Effector CD8-positive, alpha-beta T cell (primary cell): Measurements from ENCODE around the gene NME4.

ENCODE experiments used
- DNase-seq: peaks from one replicate; lab custom pipeline; 2025; lab: John Stamatoyannopoulos, UW

Gene NME4

DNA sequence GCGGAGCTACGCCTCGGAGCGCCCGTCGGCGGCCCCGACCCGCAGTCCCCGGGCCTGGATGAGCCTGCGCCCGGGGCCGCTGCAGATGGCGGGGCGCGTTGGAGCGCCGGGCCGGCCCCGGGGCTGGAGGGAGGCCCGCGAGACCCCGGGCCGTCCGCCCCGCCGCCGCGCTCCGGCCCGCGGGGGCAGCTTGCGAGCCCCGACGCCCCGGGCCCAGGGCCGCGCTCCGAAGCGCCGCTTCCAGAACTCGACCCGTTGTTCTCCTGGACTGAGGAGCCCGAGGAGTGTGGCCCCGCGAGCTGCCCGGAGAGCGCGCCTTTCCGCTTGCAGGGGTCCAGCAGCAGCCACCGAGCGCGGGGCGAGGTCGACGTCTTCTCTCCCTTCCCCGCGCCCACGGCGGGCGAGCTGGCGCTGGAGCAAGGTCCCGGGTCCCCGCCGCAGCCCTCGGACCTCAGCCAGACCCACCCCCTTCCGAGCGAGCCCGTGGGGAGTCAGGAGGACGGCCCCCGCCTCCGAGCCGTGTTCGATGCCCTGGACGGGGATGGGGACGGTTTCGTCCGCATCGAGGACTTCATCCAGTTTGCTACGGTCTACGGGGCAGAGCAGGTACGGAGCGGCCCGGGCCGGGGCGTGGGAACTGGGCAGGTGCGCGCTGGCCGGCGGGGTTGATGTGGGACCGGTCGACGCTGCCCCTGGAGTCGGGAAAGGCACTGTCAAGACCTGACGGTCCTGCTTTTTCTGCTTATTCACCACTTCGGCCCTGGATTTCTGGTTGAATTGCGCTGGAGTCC is 29.3 kb downstream of the NME4 start:
- no peak for DNase-seq

DNA sequence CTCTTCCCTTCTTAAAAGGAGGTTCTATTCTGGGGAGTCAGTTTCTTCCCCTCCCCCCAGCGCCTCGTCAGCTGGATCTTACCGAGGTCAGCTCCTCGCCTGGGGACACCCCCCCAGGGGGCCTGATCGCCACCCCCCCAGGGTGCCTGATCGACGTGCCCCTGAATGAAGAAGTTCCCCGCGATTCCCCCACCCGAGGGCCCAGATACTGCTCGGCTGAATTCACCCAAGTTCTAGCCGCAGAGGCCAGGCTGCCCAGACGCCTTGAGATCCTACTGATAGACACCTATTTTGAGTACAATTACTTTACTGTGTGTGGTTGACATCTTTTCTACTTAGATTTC is 29.9 kb downstream of the NME4 start:
- no peak for DNase-seq

DNA sequence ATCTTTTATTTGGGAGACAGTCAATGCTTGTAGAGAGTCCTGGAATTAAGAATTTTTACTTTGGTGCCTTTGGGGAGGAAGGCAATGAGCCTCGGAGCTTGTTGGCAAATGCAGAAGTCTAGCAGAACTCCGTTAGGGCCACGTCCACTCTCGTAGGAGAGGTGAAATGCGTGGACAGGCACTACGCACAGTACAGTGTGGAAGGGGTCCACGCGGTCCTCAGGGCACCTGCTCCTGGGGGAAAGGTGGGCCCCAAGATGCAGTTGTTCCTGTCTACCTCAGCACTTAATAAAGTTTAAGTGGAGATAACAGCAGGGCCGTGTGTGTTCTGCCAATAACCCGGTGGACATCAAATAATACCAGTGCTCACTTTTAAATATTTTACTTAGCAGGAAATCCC is 30.3 kb downstream of the NME4 start:
- DNase-seq = no peak

DNA sequence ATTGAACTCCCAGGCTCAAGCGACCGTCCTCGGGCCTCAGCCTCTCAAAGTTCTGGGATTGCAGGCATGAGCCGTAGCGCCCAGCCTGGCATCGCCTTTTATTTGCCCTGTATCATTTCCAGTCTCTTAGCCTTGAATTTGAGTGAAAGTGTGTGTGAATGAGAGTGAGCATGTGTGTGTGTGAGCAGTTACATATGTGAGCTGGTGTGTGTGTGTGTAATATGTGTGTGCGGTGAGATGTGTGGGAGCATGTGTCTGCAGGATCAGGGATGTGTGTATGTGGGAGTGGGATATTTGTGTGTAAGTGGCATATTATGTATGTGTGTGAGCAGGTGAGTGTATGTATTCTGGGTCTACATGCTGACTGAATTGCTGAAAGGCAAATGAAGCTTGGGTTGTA is 33.9 kb downstream of the NME4 start:
- no peak for DNase-seq

DNA sequence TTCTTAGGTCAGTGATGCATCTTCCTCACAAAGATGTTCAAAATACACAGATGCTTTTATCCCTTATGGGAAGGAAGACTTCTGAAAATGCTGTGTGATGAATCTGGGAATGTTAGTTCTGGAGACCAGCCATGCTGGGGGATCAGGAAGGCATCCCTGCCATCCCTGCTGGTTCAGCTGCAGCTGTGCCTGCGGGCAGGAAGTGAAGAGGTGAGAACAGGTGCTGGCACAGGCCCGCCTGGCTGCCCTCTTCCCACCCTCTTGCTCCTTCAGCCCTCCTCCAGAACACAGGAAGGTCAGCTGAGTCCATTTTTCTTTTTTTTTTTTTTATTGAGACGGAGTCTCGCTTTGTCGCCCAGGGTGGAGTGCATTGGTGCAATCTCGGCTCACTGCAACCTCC is 43.6 kb downstream of the NME4 start:
- no peak for DNase-seq

DNA sequence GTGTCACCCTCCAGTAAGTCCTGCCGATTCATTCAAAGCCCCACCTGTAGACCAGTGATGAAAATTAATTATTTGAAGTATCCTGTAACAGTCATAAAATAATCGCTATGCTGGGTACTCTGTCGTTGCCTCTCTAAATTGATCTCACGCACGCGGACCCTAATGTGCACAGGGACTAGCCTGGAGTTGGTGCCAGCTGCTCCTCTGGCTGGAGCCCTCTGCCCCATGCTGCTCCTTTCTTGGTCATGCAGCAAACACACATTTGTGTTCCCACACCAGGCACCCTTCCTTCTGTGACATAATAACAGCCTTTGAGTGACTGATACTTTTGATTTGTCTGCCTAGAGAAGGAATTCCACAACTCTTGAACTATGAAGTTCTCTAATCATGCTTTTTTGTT is 44.4 kb downstream of the NME4 start:
- no peak for DNase-seq

DNA sequence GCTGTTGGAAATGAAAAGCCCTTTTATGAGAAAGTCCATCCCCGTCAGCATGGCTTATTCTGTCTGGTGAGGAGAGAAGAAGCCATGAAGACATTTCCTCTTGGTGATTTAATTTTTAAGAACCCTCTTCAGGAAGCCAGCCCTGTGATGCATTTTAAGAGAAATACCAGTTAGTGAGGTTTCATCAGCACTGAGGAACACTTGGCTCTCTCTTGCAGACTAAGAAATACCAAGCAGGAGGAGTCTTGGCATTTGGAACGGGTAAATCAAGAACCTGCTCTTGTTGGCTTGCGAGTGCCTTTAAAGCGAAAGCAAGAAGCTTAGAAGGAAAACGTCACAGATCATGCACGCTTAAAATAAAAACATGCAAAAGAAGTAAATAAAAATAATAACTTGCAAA is 46.0 kb downstream of the NME4 start:
- DNase-seq = no peak

DNA sequence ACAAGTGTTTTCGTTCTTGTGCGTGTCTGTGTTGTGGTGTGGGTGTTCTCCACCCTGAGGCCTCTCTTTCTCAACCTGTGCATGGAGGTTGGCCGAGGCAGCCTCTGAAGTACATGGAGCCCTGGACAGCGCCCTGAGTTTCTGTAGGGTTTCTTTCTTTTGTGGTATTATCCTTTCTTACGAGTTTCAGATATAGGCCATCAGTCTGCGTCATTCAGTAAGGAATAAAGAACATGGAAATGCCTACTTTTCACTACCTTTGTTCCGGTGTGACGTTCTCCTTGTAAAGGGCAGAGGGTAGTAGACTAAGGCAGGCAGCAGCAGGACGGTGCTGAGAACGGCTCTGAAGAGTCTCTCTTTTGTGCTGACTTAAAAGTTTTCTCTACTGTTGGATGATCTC is 47.0 kb downstream of the NME4 start:
- DNase-seq = no peak

DNA sequence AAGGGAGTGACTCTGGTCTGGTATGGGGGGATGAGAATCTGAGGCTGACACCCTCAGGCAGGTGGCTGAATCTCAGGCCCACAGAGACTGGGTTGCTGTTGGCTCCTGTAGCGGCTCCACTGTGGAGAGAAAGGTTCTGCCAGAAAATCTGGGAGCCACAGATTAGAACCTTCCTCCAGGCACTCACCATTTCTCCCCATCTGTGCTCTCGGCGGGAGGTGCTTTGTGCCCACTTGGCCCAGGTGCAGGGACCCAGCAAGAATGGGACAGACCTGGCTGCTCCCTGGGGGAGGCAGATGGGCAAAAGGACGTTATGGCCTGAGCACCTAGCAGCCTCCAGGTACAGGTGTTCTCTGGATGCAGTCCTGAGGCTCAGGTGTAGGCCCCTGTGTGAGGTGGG is 48.6 kb downstream of the NME4 start:
- DNase-seq = no peak
